Stimulated activated CD4-positive, alpha-beta T cell treated with anti-CD3 and anti-CD28 coated beads, Interleukin-12 subunit alpha, Interleukin-12 subunit beta, amount 100 ng/mL, for 48 hours (primary cell): ENCODE data around the gene LANCL3.
"Not testable (repeated sequence)": the region's sequence is repeated elsewhere in the genome, so short reads cannot be mapped to it uniquely, and the experiment has no call there.

Experiments
- DNase-seq, 3 donors: peaks; one replicate each; pipeline ENCODE4 v3.0.0-alpha.2; 2020; ENCODE audit warnings: low read depth in 2 of 3, low spot score in 1 of 3

LANCL3 gene

DNA sequence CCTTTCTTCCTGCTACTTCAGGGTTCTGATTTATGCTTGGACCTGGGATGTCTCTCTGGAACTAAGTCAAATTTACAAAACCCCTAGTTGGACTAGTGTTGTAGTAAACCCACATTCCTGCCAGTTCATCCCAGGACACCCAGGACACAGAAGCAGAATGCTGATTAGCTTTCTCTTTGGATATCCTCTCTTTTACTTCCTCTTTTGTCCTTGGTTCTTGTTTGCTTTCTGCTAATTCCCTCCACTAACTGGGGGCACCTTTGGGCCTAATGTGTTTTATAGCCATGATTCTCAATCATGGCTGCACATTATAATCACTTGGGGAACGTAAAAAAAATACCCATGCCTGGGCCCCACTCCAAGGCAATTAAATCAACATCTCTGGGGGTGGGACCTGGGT, 42.5 kb downstream of the LANCL3 start:
- no peak for DNase-seq

DNA sequence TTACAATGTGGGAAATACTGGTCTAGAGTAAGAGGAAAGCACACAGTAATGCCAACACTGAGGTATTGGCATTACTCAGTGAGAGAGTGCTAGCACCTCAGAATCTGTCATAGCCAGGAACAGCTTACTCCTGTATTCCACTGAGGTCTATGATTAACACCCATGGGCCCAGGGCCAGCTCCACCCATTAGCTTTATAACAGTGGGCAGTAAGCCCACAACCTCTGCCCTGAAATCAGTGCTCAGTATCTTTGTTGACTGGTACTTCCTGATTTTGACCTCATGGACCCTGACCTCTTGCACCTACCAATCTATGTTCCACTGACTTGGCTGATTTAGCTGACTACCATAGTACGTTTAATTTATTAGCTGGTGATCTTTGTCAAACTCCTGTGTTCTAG, 56.1 kb downstream of the LANCL3 start:
- no peak for DNase-seq

DNA sequence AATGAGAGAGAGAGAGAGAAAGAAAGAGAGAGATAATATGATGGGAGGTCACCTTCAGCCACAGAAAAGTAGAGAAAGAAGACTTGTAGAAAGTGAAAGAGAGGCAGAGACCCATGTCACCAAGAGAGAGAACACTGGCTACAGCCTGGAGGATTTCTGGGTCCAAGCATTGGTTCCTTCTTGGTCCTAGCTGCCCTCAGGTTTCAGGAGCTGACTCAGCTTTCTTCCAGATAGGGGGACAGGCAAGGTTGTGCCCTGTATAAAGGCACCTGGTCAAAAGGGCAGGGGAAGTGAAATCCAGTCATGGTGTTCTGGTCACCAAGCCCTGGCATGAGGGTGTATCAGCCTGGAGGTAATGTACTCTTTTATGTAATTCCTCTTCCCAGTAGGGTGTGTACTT, 66.6 kb downstream of the LANCL3 start:
- DNase-seq, result no peak

GRCh38 chrX:37640142-37640541, 68.7 kb downstream of the LANCL3 start:
- DNase-seq, result no peak

GRCh38 chrX:37641859-37642258, 70.4 kb downstream of the LANCL3 start:
- DNase-seq, result no peak

DNA sequence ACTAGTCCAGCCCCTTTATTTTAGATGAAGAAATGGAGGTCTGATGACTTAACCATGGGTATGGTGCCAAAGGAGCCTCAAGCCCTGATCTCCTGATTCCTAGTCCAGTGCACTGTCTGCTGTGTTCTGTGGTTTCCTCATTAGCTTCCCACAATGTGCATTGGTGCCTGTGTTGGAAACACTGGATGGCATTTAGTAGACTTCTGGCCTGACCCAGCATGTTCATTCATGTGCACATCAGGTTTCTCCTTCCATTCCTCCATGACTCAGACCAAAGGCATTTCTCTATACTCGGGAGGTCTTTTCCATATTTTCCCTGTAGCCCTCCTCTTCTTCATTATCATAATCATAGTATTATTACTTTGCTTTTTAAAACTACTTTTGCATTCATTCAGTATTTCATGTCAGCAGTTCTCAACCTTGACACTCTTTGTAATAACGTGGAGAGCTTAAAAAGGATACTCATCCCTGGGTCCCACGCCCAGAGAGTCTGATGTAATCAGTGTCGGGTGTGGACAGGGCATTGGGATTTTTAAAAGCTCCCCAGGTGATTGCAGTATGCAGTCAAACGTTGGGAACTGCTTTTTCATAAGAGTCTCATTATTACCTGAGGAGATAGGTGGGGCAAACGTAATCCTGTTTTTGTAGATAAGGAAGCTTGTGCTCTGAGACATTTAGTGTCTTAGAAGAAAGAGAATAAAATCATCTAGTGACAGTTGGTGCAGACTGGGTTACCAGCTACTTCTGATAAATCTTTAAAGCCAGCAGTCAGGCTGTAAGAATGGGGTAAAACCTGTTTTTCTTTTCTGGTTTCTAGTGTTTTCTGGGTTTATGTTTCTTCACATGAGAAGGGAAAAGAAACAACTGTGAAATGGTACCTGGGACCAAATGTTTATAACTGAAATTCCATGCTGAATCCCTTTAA, 73.2 kb downstream of the LANCL3 start:
- no peak for DNase-seq

- no peak for DNase-seq
These were observed 74.8 kb downstream of the LANCL3 start for GRCh38 chrX:37646254-37646653.

GRCh38 chrX:37650879-37651278, 79.4 kb downstream of the LANCL3 start:
- DNase-seq, result not testable (repeated sequence)

GRCh38 chrX:37651921-37652452, 80.5 kb downstream of the LANCL3 start:
- no peak for DNase-seq

DNA sequence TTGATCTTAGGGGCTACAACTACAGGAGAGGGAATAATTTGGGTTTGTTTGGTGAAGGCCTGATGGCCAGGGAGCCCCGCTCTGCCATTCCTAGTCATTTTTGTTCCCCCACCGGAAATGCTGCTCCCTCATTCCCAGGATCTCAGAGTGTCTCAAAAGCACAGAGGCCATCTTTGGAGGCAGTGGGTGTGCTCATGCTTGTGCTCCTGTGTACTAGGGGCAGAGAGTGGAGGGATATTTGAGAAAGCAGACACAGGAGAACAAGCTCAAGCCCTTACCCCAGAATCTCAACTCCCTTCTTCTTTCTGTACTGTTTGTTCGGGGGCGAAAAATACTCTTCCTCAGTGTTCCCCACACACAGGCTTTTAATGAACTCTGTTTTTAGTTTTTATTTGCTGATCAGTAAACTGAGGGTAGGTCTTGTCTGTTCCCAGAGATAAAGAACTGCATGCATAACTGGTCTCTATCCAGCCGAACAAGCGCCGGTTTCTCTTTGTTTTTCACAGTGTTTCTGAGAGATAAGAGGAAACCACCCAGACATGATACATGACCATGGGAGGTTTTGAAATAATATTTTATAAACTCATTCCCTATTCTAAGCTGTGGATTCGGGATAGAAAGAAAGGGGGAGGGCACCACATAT, 81.2 kb downstream of the LANCL3 start:
- no peak for DNase-seq

- DNase-seq, result no peak
These were observed 82.1 kb downstream of the LANCL3 start for GRCh38 chrX:37653397-37654085.

GRCh38 chrX:37658343-37659030, 87.0 kb downstream of the LANCL3 start:
- no peak for DNase-seq

- DNase-seq, result no peak
These were observed 87.6 kb downstream of the LANCL3 start for GRCh38 chrX:37659047-37659446.

GRCh38 chrX:37662181-37662580, 90.7 kb downstream of the LANCL3 start:
- no peak for DNase-seq

DNA sequence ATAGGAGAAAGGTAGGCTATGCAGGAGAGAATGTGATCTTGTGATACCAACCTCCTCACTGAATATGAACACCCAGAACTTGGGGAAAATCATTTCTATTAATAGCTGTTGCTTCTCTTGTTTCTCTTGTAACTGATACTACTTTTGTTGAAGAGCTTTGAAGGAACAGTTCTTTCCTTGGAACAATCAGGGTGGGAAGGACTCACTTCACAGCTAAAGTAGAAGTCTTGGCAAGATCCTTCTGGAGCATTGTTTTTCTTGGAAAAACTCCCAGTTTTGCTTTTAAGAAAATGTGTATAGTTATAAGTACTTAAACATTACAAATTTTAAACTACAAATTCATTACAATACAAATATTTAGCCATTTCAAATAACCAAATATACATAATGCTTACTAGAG, 95.1 kb downstream of the LANCL3 start:
- DNase-seq, result no peak

DNA sequence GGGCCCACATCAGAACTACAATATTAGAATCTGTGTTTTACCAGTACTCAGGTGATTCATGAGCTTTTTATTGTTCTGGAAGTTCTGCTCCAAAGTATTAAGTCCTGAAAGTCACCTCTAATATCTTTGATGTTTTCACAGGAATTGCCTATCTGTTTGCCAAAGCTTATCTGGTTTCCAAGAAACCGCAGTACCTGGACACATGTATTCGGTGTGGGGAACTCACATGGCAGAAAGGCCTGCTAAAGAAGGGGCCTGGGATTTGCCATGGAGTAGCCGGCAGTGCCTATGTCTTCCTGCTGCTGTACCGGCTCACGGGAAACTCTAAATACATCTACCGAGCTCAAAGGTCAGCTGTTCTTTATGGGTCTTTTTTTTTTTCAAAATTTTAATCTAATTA, 95.7 kb downstream of the LANCL3 start:
- no peak for DNase-seq

DNA sequence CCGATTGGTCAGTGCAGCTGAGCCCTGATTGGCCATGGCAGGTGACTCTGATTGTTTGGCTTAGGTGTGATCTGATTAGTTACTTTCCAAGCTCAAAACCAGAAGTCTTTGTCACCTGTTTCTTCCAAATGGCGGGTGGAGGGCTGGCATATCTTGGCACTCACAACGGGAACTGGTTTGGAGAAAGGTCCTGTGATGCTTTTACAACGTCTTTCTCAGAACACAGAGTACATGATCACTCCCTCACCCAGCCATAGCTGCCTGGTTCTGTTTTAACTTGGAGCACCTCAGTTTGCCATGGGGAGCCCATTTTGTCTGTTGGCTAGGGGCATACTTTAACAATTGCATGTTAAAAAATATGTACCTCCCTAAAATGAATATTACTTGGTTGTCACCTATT, 101.1 kb downstream of the LANCL3 start:
- no peak for DNase-seq

GRCh38 chrX:37676811-37677210, 105.3 kb downstream of the LANCL3 start:
- DNase-seq, result no peak

- DNase-seq, result no peak
These were observed 105.8 kb downstream of the LANCL3 start for GRCh38 chrX:37677243-37677642.

DNA sequence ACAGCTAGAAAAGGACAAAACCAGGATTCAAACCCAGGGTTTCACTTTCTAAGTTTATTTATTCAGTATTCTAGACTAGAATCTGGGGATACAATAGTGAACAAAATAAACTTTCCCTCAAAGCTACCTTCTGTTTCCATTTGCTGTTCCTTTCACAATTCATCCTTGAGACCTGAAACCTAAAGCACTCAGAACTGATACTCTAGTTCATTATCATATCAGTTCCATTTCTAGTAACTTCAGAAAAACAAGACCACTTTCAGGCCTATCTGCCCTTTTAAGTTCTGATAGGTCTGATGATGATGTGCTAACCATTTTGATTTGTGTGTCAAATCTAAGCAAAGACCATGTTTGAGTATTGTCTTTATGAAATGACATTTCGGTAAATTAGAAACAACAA, 106.3 kb downstream of the LANCL3 start:
- DNase-seq, result no peak

- DNase-seq, result no peak
These were observed 107.1 kb downstream of the LANCL3 start for GRCh38 chrX:37678574-37678973.
